ENCODE data around the gene FGGY. TPM values are rescaled to one million over a fixed set of nuclear protein-coding genes. Genes with fewer than 3 reads are reported as not detected.
"Not testable (repeated sequence)": the region's sequence is repeated elsewhere in the genome, so short reads cannot be mapped to it uniquely, and the experiment has no call there.

FGGY gene
- polyA plus RNA-seq, 12 donors = 8.5 to 16.8 (median 13.8) TPM; not detected in 1

DNA sequence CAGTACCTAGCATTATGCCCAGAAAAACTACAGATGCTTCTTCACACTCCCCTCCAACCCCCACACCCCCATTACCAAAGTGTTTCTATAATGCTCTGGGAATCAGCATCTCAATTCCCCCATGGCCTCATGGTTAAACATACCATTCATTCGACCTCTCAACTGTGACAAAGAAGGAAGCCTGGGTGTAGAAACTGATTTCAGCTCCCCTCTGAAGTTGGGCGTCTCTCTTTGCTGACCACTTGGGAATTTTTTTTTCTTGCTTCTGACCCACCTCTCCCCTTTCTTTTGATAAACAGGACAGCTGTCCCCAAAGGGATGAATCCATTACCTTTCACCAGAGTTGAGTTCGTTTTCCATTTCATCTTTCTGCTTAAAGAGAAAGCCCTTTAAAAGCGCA is 401.5 kb downstream of the FGGY start:
- no peak for DNase-seq

DNA sequence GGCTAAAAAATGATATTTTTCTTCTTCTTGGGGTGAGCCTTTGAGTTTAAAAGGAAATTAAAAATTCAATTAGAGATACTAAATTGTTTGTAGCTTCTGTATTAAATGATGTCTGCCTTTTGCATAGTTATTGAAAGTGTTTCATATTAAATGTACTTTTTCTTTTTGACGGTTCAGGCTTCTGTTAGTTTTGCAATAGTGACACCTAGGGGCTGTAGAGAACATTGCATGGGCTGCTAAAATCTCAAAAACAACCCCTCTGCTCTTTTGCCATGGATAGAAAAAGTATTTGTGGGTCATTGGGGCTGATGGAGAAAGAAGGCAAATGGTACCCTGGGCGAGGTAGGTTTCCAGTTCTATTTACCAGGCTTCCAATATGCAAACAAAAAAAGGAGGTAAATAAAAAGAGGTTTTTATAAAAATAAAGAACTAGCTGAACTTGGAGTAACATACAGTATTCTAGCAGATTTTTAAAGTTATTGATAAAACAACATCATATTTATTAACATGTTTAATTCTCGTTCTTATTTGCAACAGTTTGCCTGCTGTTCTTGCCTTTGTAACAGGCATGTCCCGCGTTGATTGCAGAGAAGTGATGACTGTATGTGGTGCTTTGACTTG is 402.4 kb downstream of the FGGY start:
- peak; percentile 54 for DNase-seq

DNA sequence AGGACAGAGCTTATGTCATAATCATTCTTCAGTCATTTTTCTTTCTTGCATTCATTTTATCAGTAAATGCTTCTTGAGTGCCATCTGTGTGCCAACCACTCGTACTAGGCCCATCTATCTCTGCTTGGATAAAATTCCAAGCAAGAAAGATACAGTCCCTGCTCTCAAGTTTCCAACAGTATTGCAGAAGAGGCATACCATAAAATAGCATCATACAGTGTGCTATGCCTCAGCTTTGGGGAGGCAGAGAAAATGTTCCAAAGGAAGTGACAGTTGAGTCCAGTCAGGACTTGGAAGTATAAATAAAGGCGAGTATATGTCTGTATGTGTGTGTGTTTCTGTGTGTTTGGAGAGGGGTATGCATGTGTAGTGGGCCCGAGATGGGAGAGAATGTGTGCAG is 404.5 kb downstream of the FGGY start:
- DNase-seq = no peak

DNA sequence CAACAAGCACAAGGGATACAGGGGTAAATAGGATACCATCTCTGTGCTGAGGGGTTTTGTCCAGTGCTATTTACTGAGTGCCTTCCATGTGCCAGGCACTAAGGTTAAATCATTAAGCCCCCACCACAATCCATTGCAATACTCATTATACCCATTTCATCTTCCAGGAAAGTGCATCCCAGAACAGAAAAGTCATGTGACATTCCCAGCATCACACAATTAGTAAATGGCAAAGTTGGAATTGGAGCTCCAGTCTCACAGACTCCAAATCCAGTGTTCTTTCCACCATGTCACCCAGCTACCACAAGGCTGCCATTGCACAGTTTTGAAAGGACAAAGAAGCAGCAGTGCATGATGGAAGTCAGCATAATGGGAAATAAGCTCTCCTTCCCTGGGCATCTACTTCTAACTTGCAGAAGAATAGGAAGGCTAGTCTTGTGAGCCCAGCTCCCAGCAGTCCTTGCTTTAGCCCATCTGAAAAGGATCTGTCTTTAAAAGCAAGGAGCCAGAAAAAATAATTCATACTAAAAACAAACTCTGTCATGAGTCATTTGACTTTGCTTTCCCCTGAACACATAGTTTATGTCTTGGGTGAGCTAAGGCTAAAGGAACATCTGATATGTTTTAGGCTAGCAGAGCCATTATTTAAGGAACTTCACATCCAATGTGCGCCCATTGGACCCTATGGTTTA is 406.5 kb downstream of the FGGY start:
- no peak for DNase-seq

DNA sequence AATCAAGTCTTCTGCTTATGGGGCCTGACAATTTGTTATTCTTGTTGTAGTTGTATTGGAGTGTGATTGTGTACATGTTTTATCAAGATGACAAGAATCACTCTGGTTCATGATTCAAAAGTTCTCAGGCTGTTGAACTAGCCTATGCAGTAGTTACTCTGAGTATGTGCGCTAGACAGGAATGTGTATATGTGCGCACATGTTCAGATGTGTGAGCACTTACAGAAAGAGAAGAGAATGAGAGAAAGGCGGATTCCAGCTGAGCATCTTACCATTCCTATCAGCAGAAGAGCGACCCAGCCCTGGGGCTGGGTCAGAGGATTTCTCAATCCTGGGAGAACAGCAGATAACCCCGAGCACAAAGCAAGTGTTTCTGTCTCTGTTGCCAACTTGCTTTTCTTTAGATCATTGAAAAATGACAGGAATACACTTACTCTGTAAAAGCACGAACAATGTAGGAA is 407.1 kb downstream of the FGGY start:
- DNase-seq = no peak

DNA sequence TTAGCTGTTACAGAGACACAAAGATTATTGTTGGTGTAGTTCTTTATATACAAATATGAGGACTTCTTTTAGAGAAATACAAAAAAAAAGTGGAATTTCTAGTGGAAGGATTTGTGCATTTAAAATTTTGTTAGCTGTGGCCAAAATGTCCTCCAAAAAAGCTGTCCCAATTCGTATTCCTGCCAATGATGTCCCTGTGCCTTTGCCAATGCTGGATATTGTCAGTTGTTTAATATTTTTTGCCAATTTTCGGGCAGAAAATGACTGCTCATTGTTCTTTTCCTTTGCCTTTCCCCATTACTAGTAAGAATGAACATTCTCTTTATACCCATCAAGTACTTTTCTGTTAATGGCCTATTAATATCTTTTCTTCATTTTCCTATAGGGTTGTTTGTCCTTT is 407.8 kb downstream of the FGGY start:
- no peak for DNase-seq

DNA sequence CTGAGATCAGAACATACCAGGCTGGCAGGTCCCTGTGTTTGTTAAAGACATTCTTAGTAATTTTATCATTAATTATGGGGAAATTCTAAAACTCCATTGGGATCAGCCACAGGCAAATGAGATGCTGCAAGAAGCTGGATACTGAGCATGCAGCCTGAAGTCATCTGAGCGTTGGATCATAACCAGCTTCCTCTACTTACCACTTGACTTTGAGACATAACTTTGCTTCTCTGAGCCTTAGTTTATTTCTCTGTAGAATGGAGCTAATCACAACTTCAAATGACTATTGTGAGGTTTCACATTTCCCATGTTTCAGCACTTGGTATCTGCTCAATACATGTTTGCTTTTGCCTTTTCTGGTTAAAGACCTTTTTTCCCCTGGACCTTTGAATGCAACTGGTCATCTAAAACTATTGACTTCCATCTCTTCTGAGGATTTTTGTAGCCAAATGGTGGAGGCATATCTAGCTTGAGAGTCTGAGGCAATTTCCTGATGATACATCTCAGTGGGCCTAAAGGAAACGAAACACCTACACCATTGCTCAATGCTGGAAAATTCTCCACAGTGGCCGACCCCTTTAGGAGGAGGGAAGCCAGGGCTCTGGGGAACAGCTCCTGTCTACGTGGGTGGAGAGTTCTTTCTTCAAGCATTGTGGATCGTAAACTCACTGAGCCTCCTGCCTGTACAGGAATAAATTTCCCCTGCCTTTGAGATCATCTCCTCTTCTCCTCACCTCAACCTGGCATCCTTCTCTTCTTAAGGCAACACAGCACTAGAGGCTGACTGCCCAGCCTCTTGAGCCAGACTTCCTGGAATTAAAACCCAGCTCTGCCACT is 408.8 kb downstream of the FGGY start:
- DNase-seq = no peak

DNA sequence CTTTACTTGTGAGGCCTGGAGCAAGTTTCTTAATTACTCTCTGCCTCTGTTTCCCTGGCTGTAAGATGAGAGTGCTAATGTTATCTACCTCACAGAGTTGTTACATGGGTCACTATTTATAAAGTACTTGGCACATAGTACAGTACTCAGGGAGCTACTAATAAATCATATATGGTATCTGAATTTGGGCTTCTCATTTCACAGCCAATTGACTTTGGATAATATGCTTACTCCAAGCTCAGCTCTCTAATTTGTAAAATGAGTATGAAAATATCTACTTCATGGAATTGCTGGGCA is 409.4 kb downstream of the FGGY start:
- DNase-seq = no peak

DNA sequence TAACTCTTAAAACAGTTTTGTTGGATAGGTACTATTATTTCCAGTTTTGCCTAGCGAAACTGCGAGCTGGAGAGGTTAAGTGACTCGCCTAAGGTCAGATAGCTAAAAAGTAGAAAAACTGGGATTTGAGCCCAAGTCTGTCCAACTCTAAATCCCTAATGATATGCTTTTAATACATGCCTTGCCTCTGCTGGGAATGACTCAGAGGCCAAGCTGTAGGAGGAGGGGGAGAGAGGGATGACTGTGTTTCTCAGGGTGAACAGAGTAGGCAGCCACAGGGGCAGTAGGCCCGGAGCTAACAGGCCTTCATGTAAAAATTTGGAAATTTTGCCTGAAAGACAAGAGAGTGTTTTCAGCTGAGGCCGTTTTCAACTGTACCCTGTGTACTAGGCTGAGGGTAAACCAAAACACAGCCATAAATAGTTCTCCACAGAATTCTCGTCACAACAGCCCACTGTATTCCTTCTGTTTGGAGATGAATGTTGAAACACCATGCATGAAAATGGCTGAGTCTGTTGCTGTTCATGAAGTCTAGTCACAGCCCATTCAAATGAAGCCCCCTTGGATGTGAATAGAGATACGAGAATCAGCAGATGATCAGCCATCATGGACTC is 410.4 kb downstream of the FGGY start:
- DNase-seq = no peak

DNA sequence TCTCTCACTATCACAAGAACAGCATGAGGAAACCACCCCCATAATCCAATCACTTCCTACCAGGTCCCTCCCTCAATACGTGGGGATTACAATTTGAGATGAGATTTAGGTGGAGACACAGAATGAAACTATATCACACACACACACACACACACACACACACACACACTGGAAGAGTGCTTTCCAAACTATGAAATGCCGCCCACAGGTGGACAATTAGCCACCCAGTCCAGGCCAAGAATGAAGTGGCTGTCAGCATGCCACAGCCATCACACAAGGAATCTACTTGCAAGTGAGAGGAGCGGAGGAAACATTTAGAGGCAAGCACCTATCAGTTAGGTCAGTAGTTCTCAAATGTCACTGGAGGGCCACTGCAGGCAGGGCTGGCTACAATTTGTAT is 412.4 kb downstream of the FGGY start:
- no peak for DNase-seq

DNA sequence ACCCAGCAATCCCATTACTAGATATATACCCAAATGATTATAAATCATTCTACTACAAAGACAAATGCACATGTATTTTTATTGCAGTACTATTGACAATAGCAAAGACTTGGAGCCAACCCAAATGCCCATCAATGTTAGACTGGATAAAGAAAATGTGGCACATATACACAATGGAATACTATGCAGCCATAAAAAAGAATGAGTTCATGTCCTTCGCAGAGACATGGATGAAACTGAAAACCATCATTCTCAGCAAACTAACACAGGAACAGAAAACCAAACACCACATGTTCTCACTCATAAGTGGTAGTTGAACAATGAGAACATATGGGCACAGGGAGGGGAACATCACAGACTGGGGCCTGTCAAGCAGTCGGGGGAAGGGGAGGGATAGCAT is 414.0 kb downstream of the FGGY start:
- not testable (repeated sequence) for DNase-seq

DNA sequence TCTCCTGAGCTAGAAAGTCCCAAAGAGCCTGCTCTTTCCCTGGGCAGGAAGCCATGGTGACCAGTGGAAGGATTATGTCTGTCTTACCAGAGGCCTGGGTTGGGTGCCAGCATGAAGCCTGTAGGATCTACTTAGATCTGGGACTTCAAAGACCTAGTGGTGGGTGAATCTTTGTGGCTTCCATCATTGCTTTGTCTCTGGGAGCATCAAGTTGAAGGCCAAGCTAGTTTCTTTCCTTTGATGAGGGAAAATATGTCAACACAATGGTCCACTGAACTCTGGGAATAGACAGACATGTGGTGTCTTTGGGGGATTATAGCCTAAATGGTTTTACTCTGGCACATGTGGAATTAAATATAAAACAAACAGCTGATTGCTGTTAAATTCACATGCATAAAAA is 417.3 kb downstream of the FGGY start:
- DNase-seq = no peak

DNA sequence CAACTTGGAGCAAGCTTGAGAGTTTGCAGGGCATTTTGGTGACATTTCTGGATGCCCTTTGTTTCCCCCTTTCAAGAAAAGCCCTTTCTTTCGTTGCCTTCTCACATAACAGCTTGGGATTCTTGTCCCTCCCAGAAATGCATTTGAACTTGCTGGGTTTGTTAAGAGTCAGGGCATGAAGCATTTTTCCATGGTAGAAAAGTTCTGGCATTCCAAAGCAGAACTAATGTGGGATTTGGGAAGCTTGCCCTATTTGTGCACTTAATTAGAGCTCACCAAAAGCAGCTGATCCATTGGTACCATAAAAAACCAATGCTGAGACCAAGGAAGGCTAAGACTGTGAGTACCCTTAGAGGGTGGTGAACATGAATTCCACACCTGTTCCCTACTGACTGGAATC is 418.1 kb downstream of the FGGY start:
- no peak for DNase-seq

DNA sequence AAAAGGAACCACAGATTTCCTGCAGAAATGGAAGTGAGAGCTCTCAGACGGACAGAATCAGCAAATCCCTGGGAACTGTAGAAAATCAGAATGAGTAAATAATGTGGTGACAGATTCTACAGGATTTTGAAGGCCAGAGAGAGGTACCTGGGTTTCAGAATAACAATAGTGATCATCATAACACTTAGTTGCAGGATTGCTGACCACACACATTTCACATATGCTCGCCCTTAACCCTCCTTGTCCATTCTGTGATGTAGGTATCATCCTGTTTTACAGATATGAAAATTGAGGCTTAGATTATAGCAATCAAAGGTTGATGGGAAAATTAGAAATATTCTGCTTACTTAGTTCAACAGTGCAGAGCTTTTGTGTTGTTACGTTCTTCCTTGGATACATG is 419.9 kb downstream of the FGGY start:
- no peak for DNase-seq

DNA sequence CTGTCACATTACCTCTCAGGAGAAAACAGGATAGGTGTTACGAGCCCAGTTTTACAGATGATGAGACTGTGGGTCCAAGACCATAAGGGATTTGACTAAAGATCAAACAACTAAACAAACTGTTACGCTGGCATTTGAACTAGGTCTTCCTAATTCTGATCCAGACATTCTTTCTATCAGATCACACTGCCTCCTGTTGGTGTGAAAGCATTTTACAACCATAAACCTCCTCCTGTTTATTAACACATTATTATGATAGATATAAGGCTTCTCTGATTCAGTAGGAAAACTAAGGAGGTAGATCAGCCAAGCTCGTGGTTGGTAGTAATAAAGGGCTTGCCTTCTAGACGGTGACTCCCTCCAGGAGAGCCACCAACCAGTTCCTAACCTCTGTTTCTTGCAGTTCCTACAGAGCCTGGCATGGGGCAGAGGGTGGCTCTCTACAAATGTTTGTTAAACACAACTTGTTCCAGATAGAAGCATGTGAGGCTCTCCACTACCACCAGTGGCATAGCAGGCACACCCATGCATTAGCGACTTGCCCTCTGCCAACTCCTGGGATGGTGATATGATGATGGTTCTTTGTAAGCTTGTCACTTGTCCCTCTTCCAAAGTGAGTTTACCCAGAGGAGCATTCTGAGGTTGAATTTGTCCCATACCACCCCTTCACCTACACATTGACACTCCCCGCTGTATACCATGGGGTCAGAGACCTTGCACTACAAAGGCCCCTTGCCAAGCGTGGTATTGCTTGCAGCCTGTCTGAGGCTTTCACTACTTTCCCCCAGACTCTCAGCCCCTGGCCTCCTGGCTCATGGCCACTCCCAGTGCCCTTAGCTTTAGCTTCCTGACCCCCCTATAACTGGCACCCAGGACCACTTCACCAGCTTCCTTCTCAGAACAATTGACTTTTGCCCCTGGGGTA is 421.4 kb downstream of the FGGY start:
- DNase-seq = no peak

DNA sequence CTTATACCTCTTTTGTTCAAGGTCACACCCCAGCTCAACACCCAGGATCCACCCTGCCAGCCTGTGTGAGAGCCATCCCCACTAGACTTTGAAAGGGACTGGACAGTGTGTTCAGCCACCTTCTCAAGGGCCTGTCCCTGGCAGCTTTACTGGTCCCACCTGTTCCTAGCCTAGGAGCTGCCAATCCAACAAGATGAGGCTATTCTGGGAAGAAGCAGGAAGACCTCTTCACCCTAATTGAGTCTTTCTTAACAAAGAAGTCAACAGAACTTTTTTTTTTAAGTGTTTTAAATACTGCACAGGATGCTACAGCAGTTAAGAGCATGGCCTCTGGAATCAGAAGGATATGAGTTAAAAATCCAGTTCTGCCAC is 422.1 kb downstream of the FGGY start:
- no peak for DNase-seq

DNA sequence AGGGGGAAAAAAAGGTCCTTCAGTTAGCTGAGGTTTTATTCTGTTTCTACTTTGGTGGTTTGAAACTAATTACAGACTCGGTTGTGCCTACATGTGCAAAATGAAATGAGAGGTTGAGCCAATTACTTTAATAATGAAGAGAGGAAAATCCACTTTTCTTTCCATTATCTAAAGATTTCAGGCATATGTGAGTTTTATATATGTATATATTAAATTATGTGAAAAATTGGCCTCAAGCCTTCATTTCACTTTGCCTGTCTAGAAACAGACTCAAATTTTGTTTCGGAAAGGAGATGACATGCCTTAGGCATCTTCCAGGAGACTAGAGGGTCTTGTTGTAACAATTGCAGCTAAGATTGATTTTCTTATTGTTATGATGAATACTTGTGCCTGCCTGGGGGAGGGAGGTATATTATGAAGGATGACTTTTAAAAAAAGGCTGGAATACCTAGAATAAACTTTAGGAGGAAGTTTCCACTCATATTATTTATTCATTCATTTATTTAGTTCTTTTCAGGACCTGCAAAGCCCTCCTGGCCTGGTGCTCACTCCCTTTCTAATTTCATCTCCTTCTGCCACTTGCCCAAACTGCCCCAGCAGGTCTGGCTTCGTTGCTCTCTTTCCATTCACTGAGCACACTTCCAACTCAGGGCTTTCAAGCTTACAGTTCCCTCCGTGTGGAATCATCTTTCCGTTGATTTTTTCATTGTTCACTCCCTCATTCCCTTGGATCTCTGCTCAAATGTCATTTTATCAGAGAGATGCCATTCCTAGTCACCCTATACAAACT is 423.6 kb downstream of the FGGY start:
- DNase-seq = no peak

DNA sequence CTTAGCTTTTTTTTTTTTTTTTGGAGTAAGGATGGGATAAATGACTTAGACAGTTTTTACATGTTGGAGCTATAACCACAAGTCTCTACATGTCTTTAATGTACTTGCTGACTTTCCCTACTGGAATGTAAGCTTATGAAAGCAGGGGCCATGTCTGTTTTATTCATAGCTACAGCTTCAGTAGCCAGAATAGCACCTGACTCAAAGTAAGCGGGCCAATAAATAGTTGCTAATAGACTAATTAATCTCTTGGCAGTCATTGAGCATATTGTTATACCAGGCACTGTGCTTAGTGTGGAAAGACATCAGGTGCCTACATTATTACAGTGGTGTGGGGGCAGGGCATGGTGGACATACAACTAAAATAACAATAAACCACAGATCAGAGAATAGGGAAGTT is 433.4 kb downstream of the FGGY start:
- no peak for DNase-seq

DNA sequence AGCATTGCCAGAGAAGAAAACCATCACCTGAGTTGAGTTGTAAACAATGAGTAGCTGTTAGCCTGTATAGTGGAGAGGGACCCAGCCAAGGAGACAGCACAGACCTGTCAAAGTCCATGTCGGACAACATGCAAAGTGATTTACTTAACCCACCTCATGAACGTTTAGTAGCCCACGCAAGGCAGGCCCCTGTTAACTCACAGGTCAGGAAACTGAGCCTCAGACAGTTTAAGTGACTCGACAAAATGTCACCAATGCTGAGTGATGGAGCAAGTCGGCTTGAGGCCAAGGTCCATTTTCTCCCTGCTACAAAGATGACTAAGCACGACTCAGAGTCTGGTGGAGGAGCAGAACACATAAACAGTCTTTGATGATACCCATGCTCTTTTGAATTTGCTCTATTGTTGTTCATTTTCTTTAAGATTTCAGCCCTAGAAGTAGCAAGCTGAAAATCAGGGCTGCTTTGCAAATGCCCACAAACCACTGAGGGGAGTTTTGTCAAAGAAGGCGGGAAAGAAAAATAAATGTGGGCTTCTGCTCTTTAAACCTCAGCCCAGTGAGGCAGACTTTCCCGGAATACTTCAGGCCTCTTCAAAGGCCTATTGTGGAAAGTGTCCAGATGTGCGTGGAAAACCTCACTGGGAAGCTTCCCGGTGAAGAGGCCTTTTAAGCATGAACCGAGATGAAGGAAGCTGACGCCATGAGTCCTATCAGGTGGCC is 434.0 kb downstream of the FGGY start:
- DNase-seq = peak; percentile 69

DNA sequence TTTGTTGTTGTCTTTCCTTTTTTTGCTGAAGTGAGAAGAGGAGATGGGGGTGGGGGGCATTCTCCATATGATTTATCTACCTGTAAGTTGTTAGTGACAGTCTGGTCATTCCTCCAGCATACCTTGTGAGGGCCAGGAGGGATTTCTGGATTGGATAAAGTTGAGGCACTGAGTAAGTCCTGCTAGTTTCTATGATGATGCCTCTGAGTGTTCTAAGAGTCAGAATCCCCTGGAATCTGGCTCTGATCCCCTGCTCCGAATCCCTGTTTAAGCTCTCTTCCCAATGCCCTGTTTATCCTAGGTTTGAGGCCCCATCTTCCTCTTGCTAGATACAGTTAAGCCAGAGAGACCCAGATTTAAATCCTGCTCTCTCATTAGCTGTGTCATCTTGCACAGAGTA is 434.7 kb downstream of the FGGY start:
- no peak for DNase-seq
